Muscle of arm (tissue), 12 donors: ENCODE data around the gene KRTAP10-10. TPM values are rescaled to one million over a fixed set of nuclear protein-coding genes. Genes with fewer than 3 reads are reported as not detected.
"Not testable (repeated sequence)": the region's sequence is repeated elsewhere in the genome, so short reads cannot be mapped to it uniquely, and the experiment has no call there.

Experiments
- DNase-seq: peaks from one replicate; pipeline ENCODE4 v3.0.0-alpha.2; 2013
- polyA plus RNA-seq, 12 donors: library from polyadenylated mRNA; unstranded; fragments of 120-200 nt; gene quantifications; one replicate each; pipeline ENCODE4 v1.2.1, GENCODE V29; 2013; ENCODE audit not compliant: insufficient read length in 12 of 12

The KRTAP10-10 gene
- polyA plus RNA-seq, 12 donors: not detected

DNA sequence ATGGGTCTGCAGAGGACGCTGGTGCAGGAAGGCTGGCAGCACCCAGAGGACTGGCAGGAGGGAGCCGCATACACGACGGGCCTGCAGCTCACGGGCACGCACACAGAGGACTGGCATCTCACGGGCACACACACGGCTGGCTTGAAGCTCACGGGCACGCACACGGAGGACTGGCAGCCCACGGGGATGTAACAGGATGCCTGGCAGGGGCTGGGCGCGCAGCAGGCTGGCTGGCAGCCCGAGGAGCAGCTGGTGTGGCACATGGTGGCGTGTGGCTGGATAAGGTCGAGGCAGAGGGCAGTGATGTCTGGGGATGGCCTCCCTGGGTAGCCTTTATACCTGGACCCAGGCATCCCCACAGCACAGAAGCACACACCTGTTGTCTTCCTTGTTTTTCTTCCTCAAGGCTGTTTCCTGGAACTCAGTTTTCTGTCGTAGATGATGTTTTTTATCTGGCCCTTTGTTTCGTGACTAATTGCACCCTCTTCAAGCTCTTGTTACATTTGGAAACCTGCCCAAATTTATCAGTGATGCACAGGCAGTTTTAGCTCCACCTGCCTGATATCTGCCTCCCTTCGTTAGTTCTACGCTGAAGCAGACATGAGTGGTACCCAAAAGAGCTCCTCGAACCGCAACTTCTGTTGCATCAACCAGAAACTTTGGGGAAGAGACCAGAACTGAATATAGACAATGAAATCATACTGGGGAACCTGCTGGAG, 44.9 kb downstream of the KRTAP10-10 start, which contains the start of gene KRTAP12-1:
Gene KRTAP12-1, minus strand, starts transcription at position 303 of the 719 bp plus-strand sequence. Its CDS starts 40 bp downstream, at position 263.
- DNase-seq: no peak

DNA sequence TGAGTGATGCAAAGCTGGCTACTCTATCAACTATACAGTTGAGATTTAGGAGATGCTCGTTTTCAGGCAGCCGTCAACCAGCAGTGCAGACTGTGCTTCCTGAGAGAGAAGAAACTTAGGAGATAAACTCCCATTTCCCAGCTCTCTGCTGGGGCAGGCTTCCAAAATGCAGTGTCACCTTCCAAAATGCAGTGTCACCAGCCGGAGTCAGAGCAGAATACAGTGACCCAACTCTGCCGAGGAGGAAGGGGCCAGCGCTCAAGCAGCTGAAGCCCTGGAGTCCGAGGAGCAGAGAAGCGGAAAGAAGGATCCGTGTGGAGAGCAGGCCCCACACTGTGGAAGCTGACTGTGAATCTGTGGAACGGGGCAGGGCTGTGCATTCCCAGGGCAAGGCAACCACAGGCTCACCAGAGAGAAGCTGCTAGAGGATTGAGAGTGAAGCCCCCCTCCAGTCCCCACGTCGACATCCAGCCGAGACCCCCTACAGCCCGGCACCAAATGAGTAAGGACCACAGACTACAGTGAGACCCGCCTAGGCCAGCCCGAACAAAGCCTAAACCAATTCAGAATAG, 45.5 kb downstream of the KRTAP10-10 start:
- no peak for DNase-seq

DNA sequence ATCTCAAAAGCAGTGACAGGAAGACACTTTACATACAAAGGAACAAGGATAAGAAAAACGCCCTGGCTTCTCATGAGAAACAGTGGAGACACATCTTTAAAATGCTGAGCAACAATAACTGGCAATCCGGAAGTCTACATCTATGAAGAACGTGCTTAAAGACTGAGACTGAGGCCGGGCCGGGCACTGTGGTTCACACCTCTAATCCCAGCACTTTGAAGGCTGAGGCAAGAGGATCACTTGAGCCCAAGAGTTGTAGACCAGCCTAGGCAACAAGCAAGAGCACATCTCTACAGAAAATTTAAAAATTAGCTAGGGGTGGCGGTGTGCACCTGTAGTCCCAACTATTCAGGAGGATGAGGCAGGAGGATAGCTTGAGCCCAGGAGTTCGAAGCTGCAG, 46.9 kb downstream of the KRTAP10-10 start:
- DNase-seq: no peak

DNA sequence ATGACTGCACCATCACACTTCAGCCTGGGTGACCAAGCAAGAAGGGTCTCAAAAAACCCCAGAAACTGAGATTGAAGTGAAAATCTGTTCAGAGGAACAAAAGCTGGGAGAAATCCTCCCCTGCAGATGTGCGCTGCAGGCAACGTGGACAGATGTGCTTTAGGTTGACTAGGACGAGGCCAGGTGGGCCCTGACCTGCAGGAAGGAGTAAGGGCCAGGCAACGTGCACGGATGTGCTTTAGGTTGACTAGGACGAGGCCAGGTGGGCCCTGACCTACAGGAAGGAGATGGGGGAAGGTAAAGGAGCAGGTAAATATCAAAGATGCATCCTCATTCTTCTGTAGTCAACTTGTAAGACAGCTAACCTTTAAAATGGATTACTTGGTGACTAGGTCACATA, 47.3 kb downstream of the KRTAP10-10 start:
- DNase-seq: no peak

DNA sequence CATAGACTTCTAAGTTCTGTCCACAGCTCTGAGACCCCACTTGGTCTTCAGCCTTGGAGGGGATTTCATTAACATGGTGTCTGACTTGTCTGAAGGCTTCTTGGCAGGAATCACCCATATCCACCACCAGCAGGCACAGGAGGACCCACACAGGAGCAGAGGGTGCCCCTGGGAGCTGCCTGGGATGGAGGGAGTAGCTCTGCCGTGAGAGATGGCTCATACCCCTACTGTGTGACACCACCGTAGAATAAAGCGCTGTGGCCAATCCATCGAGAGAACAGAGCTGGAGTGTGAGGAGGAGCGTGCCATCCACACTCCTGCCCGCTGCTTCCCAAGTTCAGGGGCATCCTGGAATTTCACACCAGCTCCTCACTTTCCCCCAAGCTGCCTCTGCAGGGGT, 47.9 kb downstream of the KRTAP10-10 start:
- not testable (repeated sequence) for DNase-seq

DNA sequence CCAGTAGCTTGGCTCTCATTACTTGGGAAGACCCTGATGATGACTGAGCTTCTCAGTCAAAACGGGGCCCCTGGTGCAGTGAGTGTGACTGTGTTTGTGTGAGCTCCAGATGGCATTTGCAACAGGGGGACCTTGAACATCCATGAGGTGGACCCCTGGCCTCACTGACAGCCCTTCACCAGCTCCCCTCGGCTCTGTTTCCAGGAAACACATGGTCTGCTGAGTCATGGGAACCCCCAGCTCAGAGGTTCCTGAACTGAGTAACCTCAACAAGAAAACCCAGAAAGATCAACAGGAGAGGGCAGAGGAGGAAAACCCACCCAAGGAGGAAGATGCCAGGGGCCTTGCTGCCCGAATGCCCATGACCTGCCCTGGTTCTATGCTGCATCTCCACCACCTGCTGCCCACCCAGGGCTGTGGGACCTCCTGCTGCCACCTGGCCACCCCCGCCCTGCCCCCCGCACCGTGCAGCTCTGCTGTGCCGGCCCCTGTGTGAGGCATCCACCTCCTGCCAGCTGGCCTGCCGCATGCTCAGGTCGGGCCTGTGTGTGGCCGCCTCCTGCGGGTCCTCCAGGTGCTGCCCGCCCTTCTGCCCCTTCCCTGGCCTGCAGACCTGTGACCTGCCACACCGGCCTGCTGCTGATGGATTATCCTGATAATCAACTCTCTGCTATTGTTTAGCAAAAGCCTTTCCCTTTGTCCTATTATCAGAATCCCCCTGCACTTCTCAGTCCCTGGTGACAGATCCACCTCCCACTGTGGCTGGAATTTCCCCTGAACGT, 49.0 kb downstream of the KRTAP10-10 start:
- no peak for DNase-seq

DNA sequence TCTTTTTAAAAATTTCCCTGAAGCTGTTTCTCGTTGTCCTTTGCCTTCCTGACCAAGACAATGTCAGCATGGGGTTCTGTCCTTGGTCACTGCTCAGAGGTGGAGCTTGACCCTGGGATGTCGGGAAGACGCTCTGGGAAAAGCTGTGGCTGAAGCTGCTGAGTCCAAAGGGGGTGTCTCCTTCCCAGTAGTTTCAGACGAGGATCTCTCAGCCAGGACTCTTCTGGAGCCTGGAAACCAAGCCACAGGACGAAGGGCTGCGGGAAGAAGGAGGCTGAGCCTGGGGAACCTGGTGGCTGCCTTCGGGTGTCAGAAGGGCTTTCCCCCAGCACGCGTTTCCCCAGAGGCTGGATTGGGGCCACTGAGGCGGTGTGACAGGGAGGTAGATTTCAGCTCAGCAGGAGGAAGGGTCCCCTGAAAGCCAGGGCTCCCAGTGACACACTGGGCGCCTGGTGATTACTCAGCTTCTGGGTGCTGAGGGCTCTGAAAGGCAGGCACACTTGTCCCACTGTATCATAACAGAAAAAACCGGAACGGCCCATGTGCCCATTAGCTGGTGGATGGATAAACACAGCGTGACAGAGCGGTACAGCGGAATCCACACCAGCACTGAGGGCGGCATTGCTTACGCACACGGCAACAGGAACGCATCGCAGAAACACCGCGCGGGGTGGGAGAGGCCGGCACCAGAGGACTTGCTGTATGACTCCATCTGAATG, 49.8 kb downstream of the KRTAP10-10 start:
- no peak for DNase-seq

DNA sequence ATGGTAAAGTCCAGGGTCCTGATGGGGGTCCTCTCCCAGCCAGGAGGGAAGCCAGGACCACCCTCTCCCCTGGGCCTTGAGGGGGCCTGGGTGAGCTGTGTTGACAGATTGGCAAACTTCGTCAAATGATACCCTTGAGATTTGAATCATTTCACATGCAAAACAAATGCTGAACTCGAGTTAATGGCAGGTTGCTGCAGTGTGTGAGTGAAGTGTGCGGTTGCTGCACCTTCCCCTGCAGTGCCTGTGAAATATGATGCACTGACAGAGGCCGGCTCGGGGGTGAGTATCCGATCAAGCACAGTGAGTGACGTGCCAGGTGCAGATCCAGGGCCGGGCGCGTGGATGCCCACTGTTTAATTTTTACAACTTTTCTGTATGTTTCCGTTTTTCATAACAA, 50.5 kb downstream of the KRTAP10-10 start:
- no peak for DNase-seq

Other genes starting within 250 kb of the KRTAP10-10 start
- gene LRRC3, start 181.8 kb upstream of the KRTAP10-10 start, polyA plus RNA-seq: 1 to 10 TPM in 11 of 12 donors, not detected in 1; 1.8 to 5.7 (median 2.4) TPM
- gene KRTAP10-1, start 97.2 kb upstream of the KRTAP10-10 start, polyA plus RNA-seq: not detected
- not detected for gene KRTAP10-2, start 85.9 kb upstream of the KRTAP10-10 start, polyA plus RNA-seq
- gene KRTAP10-3, start 78.6 kb upstream of the KRTAP10-10 start, polyA plus RNA-seq: not detected
- gene KRTAP10-4, start 63.6 kb upstream of the KRTAP10-10 start, polyA plus RNA-seq: not detected
- not detected for gene KRTAP10-5, start 56.8 kb upstream of the KRTAP10-10 start, polyA plus RNA-seq
- not detected for gene KRTAP10-6, start 44.9 kb upstream of the KRTAP10-10 start, polyA plus RNA-seq
- not detected for gene KRTAP10-7, start 36.8 kb upstream of the KRTAP10-10 start, polyA plus RNA-seq
- gene KRTAP10-8, start 25.3 kb upstream of the KRTAP10-10 start, polyA plus RNA-seq: under 1 TPM in 1 of 12 donors, not detected in 11; 0.25 TPM
- not detected for gene KRTAP10-9, start 10.3 kb upstream of the KRTAP10-10 start, polyA plus RNA-seq
- gene KRTAP10-11, start 9.1 kb downstream of the KRTAP10-10 start, polyA plus RNA-seq: not detected
- gene KRTAP12-4, start 17.3 kb downstream of the KRTAP10-10 start, polyA plus RNA-seq: not detected
- not detected for gene KRTAP12-3, start 20.6 kb downstream of the KRTAP10-10 start, polyA plus RNA-seq
- gene KRTAP12-2, start 29.6 kb downstream of the KRTAP10-10 start, polyA plus RNA-seq: not detected
- not detected for gene KRTAP12-1, start 44.8 kb downstream of the KRTAP10-10 start, polyA plus RNA-seq
- gene KRTAP10-12, start 59.8 kb downstream of the KRTAP10-10 start, polyA plus RNA-seq: not detected
- gene TSPEAR, start 74.2 kb downstream of the KRTAP10-10 start, polyA plus RNA-seq: 1 to 10 TPM in 3 of 12 donors, under 1 TPM in 6, not detected in 3; 0.05 to 9.3 (median 0.18) TPM
- 100 to 1,000 TPM in 6 of 12 donors, 10 to 100 TPM in 6; 63.0 to 863 (median 98.5) TPM for gene UBE2G2, start 164.5 kb downstream of the KRTAP10-10 start, polyA plus RNA-seq
- 10 to 100 TPM in 11 of 12 donors, not detected in 1; 60.7 to 88.3 (median 66.5) TPM for gene SUMO3, start 180.7 kb downstream of the KRTAP10-10 start, polyA plus RNA-seq
- gene PTTG1IP, start 236.3 kb downstream of the KRTAP10-10 start, polyA plus RNA-seq: 100 to 1,000 TPM in 11 of 12 donors, not detected in 1; 115 to 170 (median 129) TPM